ENCODE data around the gene BCAP31. TPM values are rescaled to one million over a fixed set of nuclear protein-coding genes. Genes with fewer than 3 reads are reported as not detected.
A peak's percentile ranks its signal among the peaks of the same experiment; 100 is the strongest.
"Not testable (repeated sequence)": the region's sequence is repeated elsewhere in the genome, so short reads cannot be mapped to it uniquely, and the experiment has no call there.

BCAP31 gene
- polyA plus RNA-seq, 12 donors = 66.3 to 89.7 (median 73.6) TPM; not detected in 1

- DNase-seq = no peak
Measured at GRCh38 chrX:153719238-153719637, 4.9 kb downstream of the BCAP31 start.

DNA sequence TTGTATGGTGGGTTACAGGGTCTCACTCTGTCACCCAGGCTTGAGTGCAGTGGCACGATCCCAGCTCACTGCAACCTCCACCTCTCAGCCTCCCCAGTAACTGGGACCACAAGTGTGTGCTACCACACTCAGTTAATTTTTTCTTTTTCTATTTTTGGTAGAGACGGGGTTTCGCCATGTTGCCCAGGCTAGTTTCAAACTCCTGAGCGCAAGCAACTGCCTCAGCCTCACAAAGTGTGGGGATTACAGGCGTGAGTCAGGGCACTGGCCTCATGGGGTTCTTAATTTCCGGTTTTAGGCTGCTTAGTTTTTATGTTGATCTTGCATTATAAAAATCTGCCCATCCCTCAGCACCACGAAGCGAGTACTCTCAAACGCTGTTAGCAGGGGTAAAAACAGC lies 6.7 kb downstream of the BCAP31 start:
- DNase-seq = no peak

DNA sequence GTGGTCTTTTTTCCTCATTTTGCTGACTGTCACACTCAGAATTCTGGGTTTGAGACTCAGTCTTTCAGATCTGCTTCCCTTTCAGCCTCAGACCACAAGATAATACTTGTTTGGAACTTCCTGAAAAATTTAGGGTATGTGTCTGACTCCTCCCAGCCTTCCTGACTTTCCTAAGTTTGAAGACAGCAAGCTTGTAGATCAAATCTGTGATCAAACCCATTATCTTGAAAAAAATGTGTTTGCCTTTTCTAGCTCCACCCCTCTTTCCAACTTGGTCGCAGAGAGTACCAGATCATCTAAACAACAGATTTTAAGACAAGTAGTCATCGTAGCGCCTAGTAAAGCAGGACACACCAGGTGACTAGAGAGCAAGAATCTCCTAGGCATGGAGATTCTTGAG lies 9.9 kb downstream of the BCAP31 start:
- DNase-seq = no peak

DNA sequence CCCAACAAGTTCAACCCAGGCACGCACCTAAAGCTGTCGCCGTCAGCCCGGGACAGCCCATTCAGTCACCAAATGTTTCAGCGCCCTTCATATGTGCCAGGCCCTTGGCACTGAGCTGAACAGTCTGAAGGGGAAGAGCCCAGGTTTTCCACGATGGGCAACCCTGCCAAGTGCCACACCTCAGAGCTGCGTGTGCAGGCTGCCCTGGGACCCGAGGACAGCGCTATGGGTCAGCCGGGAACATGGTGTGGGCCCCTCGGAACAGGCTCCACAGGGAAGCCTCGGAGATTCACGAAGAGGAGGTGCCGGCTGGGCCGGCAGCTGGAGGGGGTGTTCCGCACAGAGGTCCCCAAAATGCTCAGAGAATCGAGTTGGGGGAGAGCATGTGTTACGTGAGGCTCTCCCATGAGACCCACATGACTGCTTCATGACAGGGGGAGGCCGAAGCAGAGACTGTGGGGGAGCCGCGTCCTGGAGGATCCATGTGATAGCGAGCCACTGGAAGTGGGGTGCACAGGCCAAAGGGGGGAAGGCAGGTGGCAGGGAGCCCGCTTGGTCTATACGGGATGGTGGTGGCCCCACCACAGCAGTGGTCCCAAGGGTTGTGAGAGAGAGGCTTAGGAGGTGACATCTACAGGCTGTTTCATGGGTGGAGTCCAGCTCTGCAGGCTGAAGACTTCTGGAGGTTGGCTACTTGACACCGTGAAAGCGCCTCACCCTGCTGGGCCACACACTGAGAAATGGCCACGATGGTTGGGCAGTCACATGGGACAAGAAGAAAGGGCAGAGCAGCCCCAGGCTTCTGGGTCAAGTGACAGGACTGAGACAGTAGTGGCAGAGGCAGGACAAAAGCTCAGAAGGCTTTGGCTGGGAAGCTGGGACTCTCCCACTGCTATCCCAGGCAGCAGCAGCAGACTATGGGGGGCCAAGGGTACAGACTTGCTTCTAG lies 14.2 kb downstream of the BCAP31 start:
- no peak for DNase-seq

- peak; percentile 61 for DNase-seq
Measured at GRCh38 chrX:153708415-153708814, 15.8 kb downstream of the BCAP31 start.

DNA sequence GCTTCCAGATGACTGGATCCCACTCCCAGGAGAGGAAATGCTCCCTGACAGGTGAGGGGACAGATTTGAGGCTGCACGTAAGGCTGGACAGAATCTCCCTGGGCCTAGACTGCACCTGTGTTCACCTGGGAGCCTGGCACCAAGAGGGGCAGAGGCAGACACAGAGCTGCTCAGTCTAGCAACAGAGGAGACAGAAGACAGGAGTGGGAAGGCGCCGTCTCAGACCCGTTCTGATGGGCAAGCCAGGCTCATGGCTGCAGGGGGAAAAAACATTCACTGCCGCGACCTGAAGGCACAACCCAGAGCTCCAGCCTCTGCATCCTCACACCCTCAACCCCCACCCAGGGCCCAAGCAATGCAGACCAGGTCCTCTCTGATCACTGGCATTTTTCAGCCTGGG lies 16.8 kb downstream of the BCAP31 start:
- no peak for DNase-seq

DNA sequence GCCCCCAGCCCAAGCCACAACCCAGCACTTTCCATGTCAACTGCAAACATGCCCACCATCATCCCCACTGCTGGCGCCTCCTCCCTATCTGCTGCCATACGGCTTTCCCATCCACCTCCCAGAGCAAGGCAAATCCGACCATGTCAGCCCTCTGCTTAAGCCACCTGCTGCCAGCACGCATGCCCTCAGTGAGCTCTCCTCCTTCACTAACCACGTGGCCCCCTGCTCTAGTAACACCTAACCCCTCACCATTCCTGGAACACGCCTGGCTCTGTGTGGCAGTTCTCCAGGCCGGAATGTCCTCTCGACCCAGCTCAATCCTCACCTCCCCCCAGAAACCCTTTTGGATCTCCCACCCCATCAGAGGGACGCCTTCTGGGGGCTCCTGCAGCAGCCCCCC lies 17.4 kb downstream of the BCAP31 start:
- no peak for DNase-seq

- not testable (repeated sequence) for DNase-seq
Measured at GRCh38 chrX:153705403-153706060, 18.7 kb downstream of the BCAP31 start.

DNA sequence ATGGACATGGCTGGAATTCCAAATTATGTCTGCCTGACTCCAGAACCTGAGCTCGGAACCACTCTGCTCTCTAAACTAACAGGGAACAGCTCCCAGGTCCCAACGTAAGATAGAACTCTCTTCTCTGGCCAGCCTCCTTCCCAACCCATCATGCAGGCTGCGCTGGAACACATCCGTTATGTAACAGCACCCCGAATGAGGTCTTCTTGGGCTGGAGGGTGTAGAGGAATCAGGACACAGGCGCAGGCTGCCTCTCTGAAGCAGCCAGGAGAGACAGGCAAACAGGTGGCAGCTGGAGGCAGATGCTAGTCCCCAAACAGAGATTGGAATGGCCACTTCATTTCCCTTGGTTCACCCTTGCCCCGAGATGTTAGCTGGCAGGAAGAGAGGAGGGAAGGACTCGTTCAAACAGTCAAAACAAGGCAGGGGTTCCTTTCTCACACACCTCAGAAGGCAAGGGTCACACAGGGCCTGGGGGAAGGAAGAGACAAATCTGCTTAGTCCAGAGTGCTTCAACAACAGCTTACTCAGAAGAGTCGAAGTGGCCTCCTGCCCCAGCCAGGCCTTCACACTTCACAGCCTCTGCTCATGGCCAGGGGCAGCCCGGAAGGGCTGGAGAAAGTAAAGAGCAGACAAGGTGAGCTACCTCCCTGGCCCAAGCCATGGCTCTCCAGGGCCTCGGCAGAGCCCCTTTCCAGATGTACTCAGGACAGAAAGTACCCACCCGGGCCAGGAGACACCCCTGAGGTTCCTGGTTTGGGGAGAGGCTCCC lies 19.4 kb downstream of the BCAP31 start:
- not testable (repeated sequence) for DNase-seq

DNA sequence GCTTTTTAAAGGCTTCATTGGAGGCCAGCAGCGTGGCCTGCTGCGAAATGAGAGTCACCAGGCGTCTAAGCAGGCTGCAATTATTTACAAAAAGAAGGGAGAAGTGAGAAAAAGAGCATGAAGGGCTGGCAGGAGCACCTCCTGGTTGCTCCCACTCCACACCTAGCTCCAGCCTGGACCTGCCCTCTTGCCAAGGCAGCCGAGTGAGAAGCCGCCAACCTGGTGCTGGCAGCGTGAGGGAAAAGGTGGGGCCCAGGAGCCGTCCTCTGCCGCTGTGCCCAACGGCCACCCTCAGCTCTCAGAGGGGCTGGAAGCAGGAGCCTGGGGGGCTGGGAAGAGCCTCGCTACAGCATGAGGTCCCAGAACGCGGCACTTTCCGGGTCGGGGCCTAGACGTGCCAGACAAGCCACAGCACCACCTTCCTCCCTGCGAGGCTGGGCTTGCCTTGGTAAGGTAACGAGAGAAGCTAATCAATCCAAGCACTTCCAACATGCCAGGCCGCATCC lies 20.1 kb downstream of the BCAP31 start:
- no peak for DNase-seq

DNA sequence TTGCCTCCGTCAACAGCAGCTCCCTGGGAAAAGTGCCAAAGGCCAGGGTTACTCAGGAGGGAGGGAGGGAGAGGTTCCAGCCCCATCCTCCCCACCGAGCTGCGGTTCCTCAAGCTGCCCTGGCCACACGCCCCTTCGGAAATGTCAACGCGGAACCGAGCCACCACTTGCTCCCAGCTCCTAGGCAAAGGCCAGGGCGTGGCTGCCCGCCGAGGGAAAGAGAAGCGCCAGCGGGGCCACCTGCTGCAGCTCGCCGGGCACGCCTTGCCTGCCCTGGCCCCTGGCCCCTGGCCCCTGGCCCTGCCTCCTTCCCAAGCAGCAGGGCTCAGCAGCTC lies 21.2 kb downstream of the BCAP31 start:
- DNase-seq = no peak

DNA sequence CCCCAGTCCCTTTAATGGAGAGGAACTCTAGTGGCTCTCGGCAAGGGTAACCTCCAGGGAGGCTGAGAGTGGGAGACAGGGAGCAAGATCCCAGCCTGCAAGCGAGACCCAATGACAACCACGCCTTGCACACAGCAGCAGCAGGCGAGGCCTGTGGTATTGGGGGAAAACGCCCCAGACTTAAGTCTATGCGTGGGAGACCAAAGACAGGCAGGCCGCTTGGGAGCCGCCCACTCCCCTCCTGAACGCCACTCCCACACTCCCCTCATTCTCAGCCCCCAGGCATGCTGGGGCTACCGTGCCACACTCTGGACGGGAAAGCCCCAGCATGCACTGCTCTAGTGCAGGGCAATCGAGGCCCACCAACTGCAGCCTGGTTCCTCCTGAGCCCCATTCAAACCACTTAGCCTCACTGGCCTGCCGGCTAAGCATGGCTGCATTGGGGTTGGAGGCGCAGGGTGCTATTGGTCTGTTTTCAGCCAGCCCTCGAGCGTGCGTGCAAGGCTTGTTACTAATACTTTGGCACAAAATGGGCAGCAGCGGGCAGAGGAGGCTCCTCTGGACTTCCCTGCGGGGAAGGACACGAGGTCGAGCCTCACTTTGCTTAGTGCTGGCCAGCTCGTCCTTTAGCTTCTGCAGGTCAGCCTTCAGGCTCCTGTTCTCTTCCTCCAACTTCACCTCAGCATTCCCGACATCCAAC lies 21.7 kb downstream of the BCAP31 start:
- no peak for DNase-seq

DNA sequence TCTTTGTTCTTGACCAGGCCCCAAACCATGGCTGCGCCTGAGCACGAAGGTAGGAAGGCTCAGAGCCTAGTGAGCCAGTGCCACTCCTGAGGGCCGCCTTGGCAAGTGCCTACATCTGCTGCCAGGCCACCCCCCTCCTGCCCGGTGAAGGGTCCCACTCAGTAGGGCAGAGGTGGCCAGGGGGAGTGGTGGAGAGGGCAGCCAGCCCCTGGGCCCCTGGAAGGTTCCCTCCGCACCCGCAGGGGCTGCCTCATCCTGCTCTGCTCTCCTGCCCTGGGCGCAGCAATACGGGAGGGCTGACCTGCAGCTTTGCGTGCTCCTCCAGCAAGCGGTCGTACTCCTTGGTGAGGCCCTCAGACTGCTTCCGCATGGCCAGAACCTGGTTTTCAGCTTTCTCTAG lies 22.5 kb downstream of the BCAP31 start:
- no peak for DNase-seq

GRCh38 chrX:153700967-153701366 lies 23.2 kb downstream of the BCAP31 start:
- DNase-seq = no peak

DNA sequence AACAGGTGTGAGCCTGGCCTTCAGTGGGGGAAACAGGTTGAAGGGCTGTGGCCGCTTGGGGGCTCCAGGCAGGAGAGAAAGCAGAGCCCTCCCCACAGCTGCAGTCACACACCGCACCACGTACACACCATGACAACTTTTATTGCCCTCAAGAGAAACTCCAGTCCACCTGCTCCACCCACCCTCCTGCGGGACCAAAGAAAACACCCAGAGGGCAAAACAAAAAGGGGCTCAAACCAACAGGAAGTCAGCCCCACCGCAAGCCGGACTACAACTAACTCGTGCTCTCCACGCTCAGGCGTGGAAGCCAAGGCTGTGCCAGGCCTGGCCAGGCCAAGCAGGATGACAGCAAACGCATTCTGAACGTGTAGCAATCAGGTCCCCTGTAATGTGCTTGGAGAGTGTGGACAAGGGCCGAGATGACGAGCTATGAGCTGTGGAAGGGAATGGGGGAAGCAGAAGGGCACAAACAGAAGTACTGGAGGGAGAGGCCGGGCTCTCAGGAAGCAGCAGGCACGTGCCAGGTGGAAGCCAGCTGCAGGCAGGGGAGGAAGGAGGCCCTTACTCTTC lies 23.7 kb downstream of the BCAP31 start:
- no peak for DNase-seq

DNA sequence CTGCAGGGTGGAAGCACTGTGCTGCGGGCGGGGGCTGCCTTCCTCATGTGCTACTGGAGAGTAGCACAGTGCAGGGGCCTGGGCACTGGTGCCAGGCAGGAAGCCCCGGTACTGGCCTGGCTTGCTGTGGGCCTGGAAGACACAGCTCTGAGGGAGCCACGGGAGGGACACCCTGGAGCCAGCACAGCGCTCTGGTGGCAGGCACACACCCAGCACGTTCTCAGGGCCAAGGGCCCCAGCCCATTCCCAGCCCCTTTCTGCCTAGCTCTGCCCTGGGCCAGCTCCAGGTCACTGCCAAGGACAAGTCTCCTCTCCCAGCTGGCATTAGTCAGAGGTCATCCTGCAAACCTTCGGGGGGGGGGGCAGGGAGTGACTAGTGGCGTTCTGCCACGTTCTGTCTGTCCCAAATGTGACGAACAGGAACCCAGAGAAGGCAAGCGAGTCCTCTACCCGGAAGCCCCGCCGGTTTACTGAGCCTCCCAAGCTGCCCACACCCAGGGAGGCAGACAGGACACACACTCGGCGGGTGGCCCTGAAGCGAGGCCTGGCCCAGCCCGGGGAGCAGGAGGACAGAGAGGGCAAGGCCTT lies 24.3 kb downstream of the BCAP31 start:
- not testable (repeated sequence) for DNase-seq

GRCh38 chrX:153699210-153699783 lies 24.9 kb downstream of the BCAP31 start:
- DNase-seq = not testable (repeated sequence)

DNA sequence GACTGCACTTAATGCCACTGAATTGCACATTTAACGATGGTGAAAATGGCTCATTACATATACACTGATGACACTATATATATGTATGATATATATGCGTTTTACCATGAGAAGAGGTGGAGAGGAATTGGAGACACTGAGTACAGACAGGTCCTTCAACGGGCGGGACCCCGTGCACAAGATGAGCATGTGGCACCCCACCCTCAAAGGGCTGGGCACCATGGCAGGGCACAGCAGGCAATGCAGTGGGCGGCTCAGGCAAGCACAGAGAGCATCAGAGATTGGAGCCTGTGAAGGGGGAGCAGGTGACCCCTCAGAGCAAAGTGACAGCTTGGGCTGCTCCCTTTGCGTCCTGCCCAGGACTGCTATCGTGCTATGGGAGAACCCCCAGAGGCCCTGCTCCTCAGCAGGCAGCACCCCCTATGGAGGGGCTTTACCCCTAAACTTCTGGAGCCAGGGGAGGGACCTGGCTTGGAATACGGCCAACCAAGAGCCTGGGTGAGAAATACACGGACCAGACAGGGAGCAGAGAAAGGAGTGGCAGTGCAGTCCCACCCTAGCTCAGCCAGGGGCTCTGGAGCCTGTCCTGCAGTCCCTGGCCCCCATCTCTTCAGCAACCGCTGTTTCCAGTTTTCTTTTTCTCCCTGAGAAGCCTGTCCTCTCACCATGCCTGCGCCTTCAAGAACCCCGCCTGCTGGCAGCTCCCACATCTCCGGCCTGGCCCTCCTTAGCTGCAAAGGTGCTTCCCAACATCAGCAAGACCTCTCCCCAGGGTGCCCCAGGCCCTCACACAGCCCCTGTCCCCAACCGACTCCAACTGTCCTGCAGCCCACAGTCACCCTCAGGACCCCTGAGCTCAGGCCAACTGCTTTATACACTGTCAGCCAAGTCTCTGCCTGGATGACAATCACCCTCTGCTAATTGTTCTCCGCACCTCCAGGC lies 26.0 kb downstream of the BCAP31 start:
- no peak for DNase-seq
